ENCODE data around the gene MEGF9. TPM values are rescaled to one million over a fixed set of nuclear protein-coding genes. Genes with fewer than 3 reads are reported as not detected.

The MEGF9 gene
- total RNA-seq, 2 experiments from 2014 or later = 6.4 to 6.7 TPM

GRCh38 chr9:120710110-120710981, 3.9 kb downstream of the MEGF9 start:
- ATAC-seq (no peak), DNase-seq (peak; percentile 59)
- CTCF ChIA-PET = interaction anchor here (0.6 to 1.6 kb wide), 5 partner anchors 23 to 503 kb away, joined by 3 to 4 read pairs (median 3); no protein-coding TSS in a partner anchor
- Mint-ChIP-seq H3K27me3 (no peaks in the 10 kb centered on the region), H3K27ac (peak overlapping the region; percentile 72), H3K4me3 (peak overlapping the region; percentile 73), H3K9me3 (ENCODE audit: low read depth) (no peaks in the 10 kb centered on the region), H3K4me1 (peaks cover 36% of the 10 kb centered on the region), H3K36me3 (no peaks in the 10 kb centered on the region)

DNA sequence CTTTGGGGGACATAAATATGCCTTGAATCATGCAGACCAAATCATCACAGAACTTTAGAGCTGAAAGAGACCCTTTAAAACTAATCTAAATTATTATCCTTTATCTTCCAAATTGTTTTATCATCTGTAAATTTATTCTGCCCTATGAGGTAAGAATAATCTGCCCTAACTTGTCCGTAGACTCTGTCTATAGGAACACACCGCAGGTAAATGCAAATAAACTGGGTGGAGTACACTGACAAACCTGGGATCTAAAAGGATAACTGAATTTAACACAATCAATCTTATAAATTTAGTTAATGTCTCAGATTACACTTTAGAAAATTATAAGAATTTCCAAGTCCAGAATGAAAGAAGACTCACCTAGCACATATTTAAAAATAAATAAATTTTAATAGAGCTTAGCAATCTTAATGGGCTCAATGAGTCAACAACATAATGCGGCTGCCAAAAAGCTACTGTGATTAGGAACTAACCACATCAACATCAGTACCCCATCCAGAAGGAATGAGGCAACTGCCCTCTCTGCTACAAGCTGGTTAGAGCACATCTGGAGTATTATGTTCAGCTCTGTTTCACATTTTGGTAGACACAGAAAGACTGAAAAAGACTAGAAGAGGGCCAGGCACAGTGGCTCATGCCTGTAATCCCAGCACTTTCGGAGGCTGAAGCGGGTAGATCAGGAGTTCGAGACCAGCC, 5.6 kb downstream of the MEGF9 start:
- no peak overlapping the region for H3K4me3 Mint-ChIP-seq
- no peaks in the 10 kb centered on the region for H3K9me3 Mint-ChIP-seq (ENCODE audit: low read depth)
- CTCF ChIA-PET = interaction anchor here (1.0 kb wide), 1 partner anchor 12 kb away, joined by 3 read pairs; no protein-coding TSS in a partner anchor
- DNase-seq = no peak
- no peaks in the 10 kb centered on the region for H3K27me3 Mint-ChIP-seq
- peaks cover 3% of the 10 kb centered on the region for H3K36me3 Mint-ChIP-seq
- peaks cover 31% of the 10 kb centered on the region for H3K4me1 Mint-ChIP-seq
- no peak for ATAC-seq
- H3K27ac Mint-ChIP-seq = no peak overlapping the region

DNA sequence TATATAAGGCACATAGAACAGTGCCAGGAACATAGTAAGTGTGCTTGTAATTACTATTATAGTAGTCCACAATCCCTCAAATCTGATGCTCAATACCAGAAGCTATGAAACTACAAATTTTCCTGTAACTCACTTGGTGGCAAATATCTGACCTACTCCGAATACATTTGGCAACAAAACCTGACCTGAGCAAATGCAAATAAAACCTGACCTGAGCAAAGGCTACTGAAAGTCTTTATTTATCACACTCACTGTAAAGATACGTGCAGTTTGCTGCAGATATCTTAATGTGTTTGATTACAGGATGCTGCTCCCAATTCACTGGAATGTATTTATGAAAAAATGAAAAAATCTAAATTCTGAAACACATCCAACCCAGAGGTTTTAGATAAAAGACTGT, 7.1 kb downstream of the MEGF9 start:
- Mint-ChIP-seq H3K4me1 (peaks cover 19% of the 10 kb centered on the region), H3K9me3 (ENCODE audit: low read depth) (no peaks in the 10 kb centered on the region), H3K27me3 (no peaks in the 10 kb centered on the region), H3K4me3 (no peak overlapping the region), H3K36me3 (peaks cover 4% of the 10 kb centered on the region), H3K27ac (no peak overlapping the region)
- no peak for ATAC-seq
- CTCF ChIA-PET = interaction anchor here (1.1 kb wide), 1 partner anchor 87 kb away, joined by 3 read pairs; no protein-coding TSS in a partner anchor
- DNase-seq = no peak

DNA sequence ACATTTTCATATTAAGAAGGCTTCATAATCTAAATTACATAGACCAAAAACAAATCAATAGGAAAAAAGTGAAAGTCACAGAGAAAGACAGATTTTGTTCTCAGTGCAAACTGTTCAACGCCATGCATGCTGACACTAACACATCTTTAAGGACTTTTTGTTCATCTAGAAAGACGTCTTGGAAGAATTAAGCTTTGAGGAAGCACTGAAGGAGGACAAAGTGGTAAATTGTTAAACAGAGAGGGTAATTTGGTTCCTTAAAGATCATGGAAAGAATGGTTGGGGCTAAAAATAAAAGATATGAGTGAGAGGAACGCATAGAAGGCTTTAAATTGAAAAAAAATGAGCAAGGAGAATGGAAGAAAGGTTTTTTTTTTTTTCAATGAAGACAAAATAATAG, 9.1 kb downstream of the MEGF9 start:
- H3K4me3 Mint-ChIP-seq = no peak overlapping the region
- H3K36me3 Mint-ChIP-seq = peaks cover 4% of the 10 kb centered on the region
- peaks cover 3% of the 10 kb centered on the region for H3K4me1 Mint-ChIP-seq
- H3K9me3 Mint-ChIP-seq (ENCODE audit: low read depth) = no peaks in the 10 kb centered on the region
- H3K27me3 Mint-ChIP-seq = no peaks in the 10 kb centered on the region
- no peak for ATAC-seq
- no peak overlapping the region for H3K27ac Mint-ChIP-seq
- DNase-seq = no peak
- CTCF ChIA-PET = interaction anchor here (1.7 kb wide), 1 partner anchor 27 kb away, joined by 3 read pairs; no protein-coding TSS in a partner anchor

- peaks cover 7% of the 10 kb centered on the region for H3K36me3 Mint-ChIP-seq
- H3K4me3 Mint-ChIP-seq = no peak overlapping the region
- H3K27ac Mint-ChIP-seq = no peak overlapping the region
- H3K4me1 Mint-ChIP-seq = peaks cover 2% of the 10 kb centered on the region
- DNase-seq = no peak
- no peaks in the 10 kb centered on the region for H3K9me3 Mint-ChIP-seq (ENCODE audit: low read depth)
- H3K27me3 Mint-ChIP-seq = no peaks in the 10 kb centered on the region
- ATAC-seq = no peak
- CTCF ChIA-PET = interaction anchor here (0.8 to 1.0 kb wide), 2 partner anchors 23 to 66 kb away, joined by 3 read pairs; no protein-coding TSS in a partner anchor
Measured at GRCh38 chr9:120702075-120702474, 12.2 kb downstream of the MEGF9 start.

GRCh38 chr9:120701248-120701647, 13.0 kb downstream of the MEGF9 start:
- Mint-ChIP-seq H3K4me1 (peaks cover 2% of the 10 kb centered on the region), H3K9me3 (ENCODE audit: low read depth) (no peaks in the 10 kb centered on the region), H3K36me3 (peaks cover 7% of the 10 kb centered on the region), H3K27me3 (no peaks in the 10 kb centered on the region), H3K27ac (no peak overlapping the region), H3K4me3 (no peak overlapping the region)
- ATAC-seq (no peak), DNase-seq (no peak)
- CTCF ChIA-PET = interaction anchor here (0.8 kb wide), 1 partner anchor 23 kb away, joined by 3 read pairs; no protein-coding TSS in a partner anchor

- H3K27ac Mint-ChIP-seq = no peak overlapping the region
- no peaks in the 10 kb centered on the region for H3K27me3 Mint-ChIP-seq
- DNase-seq = no peak
- no peak for ATAC-seq
- no peak overlapping the region for H3K4me3 Mint-ChIP-seq
- CTCF ChIA-PET = no interaction called here
- H3K36me3 Mint-ChIP-seq = peaks cover 4% of the 10 kb centered on the region
- H3K9me3 Mint-ChIP-seq (ENCODE audit: low read depth) = no peaks in the 10 kb centered on the region
- H3K4me1 Mint-ChIP-seq = peaks cover 16% of the 10 kb centered on the region
Measured at GRCh38 chr9:120698766-120699165, 15.5 kb downstream of the MEGF9 start.

- Mint-ChIP-seq H3K27ac (peak overlapping the region; percentile 24), H3K36me3 (peaks cover 5% of the 10 kb centered on the region), H3K4me3 (no peak overlapping the region), H3K4me1 (peaks cover 27% of the 10 kb centered on the region), H3K9me3 (ENCODE audit: low read depth) (no peaks in the 10 kb centered on the region), H3K27me3 (no peaks in the 10 kb centered on the region)
- DNase-seq (no peak), ATAC-seq (no peak)
- CTCF ChIA-PET = no interaction called here
Measured at GRCh38 chr9:120697448-120697847, 16.8 kb downstream of the MEGF9 start.

- CTCF ChIA-PET = interaction anchor here (0.8 kb wide), 1 partner anchor 12 kb away, joined by 3 read pairs; no protein-coding TSS in a partner anchor
- Mint-ChIP-seq H3K27me3 (no peaks in the 10 kb centered on the region), H3K27ac (no peak overlapping the region), H3K4me3 (no peak overlapping the region), H3K4me1 (peaks cover 31% of the 10 kb centered on the region), H3K36me3 (peaks cover 6% of the 10 kb centered on the region), H3K9me3 (ENCODE audit: low read depth) (no peaks in the 10 kb centered on the region)
- no peak for DNase-seq
- ATAC-seq = no peak
Measured at GRCh38 chr9:120696551-120697230, 17.6 kb downstream of the MEGF9 start.

DNA sequence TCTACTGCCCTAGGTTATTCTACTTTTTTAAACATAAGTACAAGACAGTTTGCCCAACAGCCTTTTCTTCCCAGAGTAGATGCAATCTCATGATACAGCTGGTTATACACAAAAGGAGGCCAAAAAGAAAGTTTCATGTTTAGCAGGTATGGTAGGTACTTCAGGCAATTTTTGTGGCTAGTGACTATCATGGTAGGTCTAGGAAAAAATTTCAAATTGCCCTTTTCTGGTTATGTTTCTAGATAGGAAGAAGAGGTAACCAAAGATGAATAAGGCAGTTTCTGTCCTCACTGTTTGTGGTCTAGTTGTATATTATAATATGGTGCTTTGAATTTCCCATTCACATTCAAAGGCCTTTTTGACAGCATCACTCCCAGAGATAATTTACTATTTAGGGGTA, 19.7 kb downstream of the MEGF9 start:
- Mint-ChIP-seq H3K27ac (no peak overlapping the region), H3K4me1 (peaks cover 31% of the 10 kb centered on the region)
- no peak for ATAC-seq

GRCh38 chr9:120693700-120694008, 20.6 kb downstream of the MEGF9 start:
- H3K36me3 Mint-ChIP-seq = peaks cover 6% of the 10 kb centered on the region
- DNase-seq = no peak
- H3K27ac Mint-ChIP-seq = no peak overlapping the region
- peaks cover 31% of the 10 kb centered on the region for H3K4me1 Mint-ChIP-seq
- no peak for ATAC-seq
- H3K27me3 Mint-ChIP-seq = no peaks in the 10 kb centered on the region
- H3K9me3 Mint-ChIP-seq (ENCODE audit: low read depth) = no peaks in the 10 kb centered on the region
- CTCF ChIA-PET = no interaction called here
- no peak overlapping the region for H3K4me3 Mint-ChIP-seq

More for the DNA sequence above, 19.7 kb downstream of the MEGF9 start:
- H3K36me3 Mint-ChIP-seq = peaks cover 6% of the 10 kb centered on the region
- H3K9me3 Mint-ChIP-seq (ENCODE audit: low read depth) = no peaks in the 10 kb centered on the region
- H3K4me3 Mint-ChIP-seq = no peak overlapping the region
- CTCF ChIA-PET = interaction anchor here (1.3 kb wide), 1 partner anchor 9 kb away, joined by 3 read pairs; no protein-coding TSS in a partner anchor
- DNase-seq = no peak
- no peaks in the 10 kb centered on the region for H3K27me3 Mint-ChIP-seq

- CTCF ChIA-PET = interaction anchor here (1.4 kb wide), 1 partner anchor 16 kb away, joined by 3 read pairs; no protein-coding TSS in a partner anchor
Measured at GRCh38 chr9:120692901-120693699, 21.2 kb downstream of the MEGF9 start.

More at GRCh38 chr9:120692901-120693699, 21.2 kb downstream of the MEGF9 start:
- ATAC-seq (peak; percentile 82), DNase-seq (no peak)
- Mint-ChIP-seq H3K27me3 (no peaks in the 10 kb centered on the region), H3K4me1 (peaks cover 31% of the 10 kb centered on the region), H3K36me3 (peaks cover 6% of the 10 kb centered on the region), H3K27ac (peak overlapping the region; percentile 38), H3K4me3 (no peak overlapping the region), H3K9me3 (ENCODE audit: low read depth) (no peaks in the 10 kb centered on the region)

All from activated CD8-positive, alpha-beta memory T cell treated with anti-CD3 and anti-CD28 coated beads, Interleukin-2, amount 10 ng/mL, durations not matched to agents 7 days and 5 days (primary cell).